HG03039 (cell line): Measurements from ENCODE around the gene NGEF.
A peak's percentile ranks its signal among the peaks of the same experiment; 100 is the strongest.

ENCODE experiments used
- ATAC-seq: cut with Tn5 transposase; IDR thresholded peaks from one replicate; pipeline ENCODE4 v1.9.1; 2021; ENCODE audit warnings: mild to moderate bottlenecking, moderate library complexity; ENCODE audit not compliant: unreplicated experiment

NGEF gene

GRCh38 chr2:232876161-232876977, 136.7 kb downstream of the NGEF start:
- peak; percentile 35 for ATAC-seq

DNA sequence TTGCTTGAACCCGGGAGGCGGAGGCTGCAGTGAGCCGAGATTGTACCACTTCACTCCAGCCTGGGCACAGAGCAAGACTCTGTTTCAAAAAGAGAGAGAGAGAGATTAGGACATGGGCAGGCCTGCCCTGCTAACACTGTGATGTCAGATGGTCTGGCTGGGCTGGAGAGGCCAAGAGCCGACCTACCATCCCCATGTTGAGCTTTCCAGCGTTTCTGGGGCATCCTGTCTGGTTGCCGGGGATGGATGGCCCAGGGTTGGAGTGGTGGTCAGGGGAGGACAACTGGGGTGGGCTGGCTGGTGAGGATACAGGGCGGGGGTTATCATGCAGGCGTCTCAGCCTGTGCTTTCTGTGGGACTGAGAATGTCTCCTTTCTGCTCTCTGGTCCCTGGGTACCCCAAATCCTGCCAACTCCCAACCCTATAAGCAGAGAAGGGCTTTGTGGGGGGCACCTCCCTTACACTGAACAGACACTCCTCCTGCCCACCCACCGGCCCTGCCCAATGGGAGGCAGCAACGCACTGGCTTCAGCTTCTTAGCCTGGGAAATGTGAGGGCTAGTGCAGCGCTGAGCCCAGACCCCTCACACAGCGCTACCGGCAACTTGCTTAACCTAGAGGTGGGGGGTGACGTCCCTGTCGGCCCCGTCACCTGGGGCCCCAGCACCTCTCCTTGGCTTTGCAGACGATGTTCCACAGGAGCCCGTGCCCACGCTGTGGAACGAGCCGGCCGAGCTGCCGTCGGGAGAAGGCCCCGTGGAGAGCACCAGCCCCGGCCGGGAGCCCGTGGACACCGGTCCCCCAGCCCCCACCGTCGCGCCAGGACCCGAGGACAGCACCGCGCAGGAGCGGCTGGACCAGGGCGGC, 137.6 kb downstream of the NGEF start:
- ATAC-seq, result no peak

DNA sequence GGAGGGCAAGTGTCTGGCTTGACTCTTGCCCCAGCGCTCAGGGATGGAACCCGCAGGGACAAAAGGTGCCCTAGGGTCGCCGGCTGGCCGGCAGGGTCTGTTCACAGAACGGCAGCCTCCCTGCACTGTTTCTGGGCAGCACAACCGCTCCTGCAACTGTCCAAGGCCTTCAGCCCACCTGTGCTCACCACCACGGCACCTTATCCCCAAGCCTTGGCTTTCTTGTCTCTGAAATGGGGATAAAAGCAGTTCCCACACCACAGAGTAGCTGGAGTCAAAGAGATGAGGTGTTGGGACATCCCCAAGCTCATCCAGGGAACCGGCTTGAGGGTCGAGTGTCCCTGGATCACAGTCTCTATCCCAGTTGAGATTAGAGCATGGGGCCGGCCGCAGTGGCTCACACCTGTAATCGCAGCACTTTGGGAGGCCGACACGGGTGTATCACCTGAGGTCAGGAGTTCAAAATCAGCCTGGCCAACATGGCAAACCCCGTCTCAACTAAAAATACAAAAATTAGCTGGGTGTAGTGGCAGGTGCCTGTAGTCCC, 138.3 kb downstream of the NGEF start:
- no peak for ATAC-seq

DNA sequence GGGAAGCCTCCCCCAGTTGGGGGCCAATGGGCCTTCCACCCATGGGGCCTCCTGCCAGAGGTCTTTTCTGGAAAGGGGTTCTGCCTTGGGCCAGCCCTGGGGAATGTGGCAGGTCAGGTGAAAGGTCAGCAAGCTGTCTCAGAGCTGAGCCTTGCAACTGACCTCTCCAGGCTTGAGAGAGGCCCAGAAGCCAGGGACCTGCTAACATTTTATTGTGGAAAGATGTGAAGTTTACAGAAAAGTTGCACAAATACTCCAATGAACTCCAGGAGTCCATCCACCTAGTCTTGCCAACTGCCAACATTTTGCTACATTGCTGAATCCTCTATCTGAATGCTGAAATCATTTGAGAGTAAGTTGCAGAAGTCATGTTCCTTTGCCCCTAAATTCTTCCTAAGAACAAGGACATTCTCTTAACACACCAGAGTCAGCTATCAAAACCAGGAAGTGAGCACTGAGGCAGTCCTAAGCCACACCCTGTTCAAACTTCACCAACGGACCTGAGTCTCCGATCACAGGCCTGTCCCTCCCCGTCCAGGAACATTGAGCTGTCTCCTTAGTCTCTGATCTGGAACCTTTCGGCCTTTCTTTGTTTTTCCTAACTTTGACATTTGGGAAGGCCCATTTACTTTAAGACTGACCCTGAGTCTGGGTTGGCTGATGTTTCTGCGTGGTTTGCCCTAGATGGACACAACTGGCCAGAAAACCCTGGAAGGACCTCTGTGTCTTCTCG, 139.0 kb downstream of the NGEF start:
- ATAC-seq, result no peak

DNA sequence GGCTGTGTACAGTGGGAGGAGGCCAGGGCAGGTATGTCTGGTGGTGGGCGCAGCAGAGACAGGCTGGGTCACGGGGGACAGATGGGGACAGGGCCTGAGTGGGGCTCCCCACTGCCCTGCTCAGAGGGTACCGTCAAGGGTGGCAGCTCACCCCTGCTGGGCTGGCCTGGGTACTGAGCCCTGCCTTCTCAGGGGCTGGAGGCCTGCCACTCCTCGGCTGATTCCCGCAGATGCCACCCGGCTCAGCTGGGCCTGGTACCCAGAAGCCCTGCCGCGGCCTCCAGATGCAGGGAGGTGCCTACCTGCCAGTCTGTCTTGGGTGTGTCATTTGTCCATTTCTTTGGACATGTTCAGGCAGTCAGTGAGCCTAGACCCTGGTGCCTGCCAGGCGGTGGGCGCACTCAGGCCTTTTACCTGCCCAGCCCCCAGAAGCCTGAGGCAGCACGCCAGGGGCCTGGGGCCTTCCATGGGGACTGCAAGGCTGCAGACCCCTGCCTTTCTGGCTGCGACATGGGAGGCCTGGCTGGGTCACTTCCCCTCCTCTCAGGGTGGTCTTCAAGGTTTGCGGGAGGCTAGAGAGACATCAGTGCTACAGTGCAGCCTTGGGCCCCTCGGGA, 139.7 kb downstream of the NGEF start:
- ATAC-seq, result no peak

- ATAC-seq, result no peak
These were observed 140.2 kb downstream of the NGEF start for GRCh38 chr2:232872826-232873225.

DNA sequence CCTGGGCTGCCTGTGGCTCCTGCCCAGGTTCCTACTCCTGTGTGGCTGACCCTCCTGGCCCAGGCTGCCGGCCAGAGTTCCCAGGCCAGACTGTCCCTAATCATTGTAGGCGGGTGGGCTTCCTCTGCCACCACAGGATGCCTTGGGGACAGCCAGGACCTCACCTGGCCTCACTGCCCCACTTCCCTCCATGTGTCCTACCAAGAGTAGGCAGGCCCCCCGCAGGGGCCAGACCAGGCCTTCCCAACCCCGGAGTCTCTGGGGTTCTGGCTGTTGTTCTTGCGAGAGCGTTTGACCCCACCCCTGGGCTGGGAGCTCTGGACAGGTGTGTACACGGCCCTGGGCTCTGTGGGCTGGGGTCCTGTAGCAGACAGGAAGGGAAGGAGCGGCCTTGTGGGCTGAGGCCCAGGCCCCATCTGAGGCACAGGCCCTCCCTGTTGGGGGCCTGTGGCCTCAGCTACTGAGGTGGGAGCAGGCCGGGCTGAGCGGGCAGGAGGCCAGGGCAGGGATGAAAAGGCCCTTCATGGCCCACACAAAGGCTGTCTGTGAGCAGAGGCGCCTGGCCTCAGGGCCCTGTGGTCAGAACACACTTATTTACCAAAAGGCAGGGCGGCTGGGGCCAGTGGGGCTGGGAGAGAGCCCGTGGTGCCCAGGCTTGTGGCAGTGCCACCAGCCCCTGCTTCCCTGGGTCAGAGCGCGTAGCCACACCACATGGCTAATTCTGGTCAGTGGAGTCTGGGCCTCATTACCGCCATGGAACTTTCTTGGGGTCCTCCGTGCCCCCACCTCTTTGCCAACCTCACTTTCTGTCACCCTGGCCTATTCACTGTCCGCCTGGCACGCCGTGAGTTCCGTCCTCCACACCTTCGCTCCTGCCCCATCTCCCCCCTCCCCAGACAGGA, 141.0 kb downstream of the NGEF start:
- no peak for ATAC-seq

DNA sequence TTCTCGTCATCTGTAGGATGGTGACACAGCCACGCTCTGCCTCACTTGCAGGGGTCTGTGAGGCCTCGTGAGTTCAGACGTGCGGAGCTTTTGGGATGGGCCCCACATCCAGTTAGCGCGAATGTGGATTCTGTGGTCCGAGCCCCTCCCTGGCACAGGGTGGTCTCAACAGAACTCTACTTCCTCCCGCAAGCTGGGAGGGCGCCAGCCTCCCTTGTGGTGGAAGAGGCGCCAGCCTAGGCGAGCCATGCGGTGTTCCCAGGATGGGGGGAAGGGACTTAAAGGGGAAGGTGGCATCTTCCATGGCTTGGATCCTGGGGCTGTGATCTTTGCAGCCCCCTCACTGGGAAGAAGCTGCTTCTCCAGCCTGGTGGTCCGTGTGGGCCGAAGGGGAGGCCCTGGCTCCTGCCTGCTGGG, 141.6 kb downstream of the NGEF start:
- no peak for ATAC-seq

GRCh38 chr2:232870766-232871371, 142.2 kb downstream of the NGEF start:
- no peak for ATAC-seq

GRCh38 chr2:232870018-232870765, 142.9 kb downstream of the NGEF start, which contains the start of gene SNORC:
SNORC (plus strand) TSS chr2:232870264; CDS start chr2:232870342, 78 bp downstream.
- ATAC-seq, result no peak

DNA sequence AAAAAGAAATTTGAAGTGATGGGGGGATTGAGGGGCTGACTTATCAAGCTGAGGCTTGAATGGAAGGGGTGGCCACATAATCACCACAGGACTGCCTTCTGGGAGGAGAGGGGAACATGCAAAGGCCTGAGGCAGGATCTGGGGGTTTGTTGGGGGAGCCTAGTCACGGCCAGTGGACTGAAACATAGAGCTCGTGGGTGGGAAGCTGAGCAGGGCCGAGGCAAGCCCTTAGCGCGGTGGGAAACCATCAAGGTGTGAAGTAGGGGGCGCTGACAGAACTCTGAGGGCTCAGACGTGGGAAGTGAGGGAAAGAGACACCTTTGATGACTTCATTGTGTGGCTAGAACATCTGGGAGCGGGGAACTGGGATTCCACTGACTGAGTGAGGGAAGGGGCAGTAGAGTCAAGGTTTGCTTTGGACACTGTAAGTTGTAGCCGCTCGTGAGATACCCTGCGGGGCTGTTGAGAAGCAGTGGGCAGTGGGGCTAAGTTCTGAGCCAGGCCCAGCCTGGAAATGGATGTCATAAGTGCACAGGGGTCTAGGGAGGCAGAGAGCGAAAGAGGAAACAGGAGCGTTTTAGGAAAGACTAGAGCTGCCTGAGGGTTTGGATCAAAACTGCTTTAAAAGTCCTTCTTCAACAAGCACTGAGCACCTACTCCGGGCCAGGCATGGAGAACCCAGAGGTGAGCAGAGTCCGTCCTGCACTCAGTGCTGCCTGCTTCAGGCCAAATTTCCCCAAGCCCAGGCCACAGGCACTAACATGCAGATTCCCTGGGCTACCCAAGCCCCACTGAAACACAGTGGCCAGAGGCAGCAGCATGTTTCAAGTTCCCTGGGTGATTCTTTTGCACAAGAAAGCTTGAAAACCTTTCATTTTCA, 143.7 kb downstream of the NGEF start:
- no peak for ATAC-seq

DNA sequence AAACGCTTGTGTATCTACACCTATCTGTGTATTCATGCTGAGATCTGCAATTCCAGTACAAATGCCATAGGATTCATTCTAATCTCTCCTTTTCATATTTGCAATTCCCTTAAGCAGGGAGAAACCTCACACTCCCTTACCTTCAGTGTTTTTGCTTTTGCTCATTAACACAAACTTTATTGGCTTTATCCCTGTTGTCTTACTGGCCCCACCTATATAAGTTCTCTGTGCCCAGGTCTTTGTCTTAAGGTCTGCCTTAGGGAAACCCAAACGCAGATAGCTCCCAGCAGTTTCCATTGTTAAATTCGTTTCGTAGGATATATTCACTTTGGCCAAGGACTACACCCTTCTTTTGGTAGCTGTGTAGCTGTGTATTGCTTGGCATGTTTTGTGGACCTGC, 147.0 kb downstream of the NGEF start:
- ATAC-seq, result no peak

GRCh38 chr2:232865165-232865564, 147.9 kb downstream of the NGEF start:
- no peak for ATAC-seq

- no peak for ATAC-seq
These were observed 149.1 kb downstream of the NGEF start for GRCh38 chr2:232863996-232864395.

DNA sequence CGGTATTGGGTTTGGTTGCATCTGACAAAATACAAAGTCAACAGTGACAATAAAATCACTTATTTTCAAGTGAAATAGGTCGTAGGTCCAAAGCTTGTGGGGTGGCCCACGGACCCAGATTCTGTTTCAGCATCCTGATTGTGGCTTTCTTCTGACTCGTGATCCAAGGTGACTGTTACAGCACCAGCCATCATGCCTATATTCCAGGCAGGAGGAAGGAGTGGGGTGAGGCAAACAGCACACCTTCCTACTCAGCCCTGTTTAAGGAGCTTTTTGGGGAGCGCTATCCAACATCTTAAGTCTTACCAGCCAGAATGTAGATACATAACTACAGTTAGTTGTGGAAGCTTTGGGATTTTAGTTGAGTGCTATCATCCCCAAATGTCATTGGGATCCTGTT, 151.7 kb downstream of the NGEF start:
- ATAC-seq, result no peak

- ATAC-seq, result no peak
These were observed 152.3 kb downstream of the NGEF start for GRCh38 chr2:232860593-232861241.

DNA sequence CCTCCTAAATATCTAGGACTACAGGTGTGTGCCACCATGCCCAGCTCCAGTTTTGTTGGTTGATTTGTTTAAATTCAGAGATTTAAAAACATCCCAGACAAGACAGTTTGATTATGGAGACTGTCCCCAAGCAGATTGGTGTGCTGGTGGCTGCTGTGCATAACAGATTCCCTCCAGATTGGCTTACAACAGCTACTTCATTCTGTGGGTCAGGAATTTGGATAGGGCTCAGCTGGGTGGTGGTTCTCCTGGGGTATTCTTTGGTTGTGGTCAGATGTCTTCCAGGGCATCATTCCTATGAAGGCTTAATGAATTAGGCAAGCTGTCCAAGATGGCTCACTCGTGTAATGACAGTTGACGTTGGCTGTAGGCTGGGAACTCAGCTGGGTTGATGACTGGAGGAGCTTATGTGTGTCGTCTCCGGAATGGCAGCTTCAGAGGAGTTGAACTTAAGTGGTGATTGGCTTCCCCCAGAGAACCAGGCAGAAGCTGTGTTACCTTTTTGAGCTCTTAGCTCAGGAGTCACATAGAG, 153.6 kb downstream of the NGEF start:
- ATAC-seq, result no peak
